Measurements from ENCODE around the gene PRDM4. TPM values are rescaled to one million over a fixed set of nuclear protein-coding genes. Genes with fewer than 3 reads are reported as not detected.

Gene PRDM4
- total and polyA plus RNA-seq, 2 of the 13 experiments (the other 11 are each of a cell fraction or from before 2014, with no cell fraction given): 9.9 to 15.3 TPM

DNA sequence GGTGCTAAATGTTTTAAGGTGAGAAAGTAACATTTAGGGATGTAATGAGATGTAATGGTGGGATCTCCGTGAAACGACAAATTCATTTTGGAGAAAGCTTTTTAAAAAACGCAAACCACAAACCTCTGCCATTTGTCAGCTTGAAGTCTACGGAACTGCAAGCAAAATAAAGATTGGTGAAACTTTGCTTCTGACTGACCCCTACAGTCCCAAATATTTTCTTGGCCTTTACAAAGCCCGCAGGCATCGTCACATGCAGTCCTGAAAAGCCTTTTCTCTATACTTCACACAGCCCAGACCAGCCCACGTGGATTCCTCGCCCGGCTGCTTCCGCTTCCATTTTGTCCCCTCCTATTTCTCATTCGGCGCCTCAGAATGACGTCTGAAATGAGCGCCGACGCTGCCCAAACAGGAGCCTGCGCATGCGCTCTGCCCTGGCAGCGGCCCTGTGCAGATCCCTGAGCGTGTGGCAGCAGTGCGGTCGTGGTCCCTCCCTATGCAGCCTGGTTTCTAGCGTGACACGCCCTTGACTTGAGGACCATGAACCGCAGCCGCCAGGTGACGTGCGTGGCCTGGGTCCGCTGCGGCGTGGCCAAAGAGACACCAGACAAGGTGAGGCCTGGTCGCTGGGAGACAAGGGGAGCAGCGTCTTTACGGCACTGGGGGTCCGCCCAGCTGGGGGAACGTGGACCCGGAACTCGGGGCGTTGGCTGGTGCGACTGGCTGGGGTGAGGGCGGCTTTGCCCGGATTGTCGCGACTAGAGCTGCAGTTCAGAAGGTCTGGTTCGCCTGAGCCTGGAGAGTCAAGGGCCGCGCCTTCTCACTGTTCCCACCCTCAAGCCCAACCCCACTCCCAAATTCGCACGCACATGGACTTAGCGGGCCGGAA, 75.3 kb downstream of the PRDM4 start, which contains the start of gene PWP1 (continued):
- TF ChIP-seq E2F2 (CRISPR knock-in tag; IDR thresholded peaks at IDR 0.05; ENCODE audit: borderline replicate concordance) (0 out of 2 replicates have a peak, but pooled peaks have one; percentile 47), ZZZ3 (CRISPR knock-in tag; IDR thresholded peaks at IDR 0.05; ENCODE audit: borderline replicate concordance) (peak; percentile 94), ZNF607 (CRISPR knock-in tag; IDR thresholded peaks at IDR 0.05; ENCODE audit: borderline replicate concordance) (peak; percentile 79), MAZ (IDR thresholded peaks at IDR 0.05; ENCODE audit: borderline replicate concordance, low read depth, low read length) (peak; percentile 87), MAZ (CRISPR knock-in tag; IDR thresholded peaks at IDR 0.05; ENCODE audit: low read depth) (peak; percentile 76), ZFAT (CRISPR knock-in tag; conservative IDR thresholded peaks at IDR 0.05) (0 out of 2 replicates have a peak, but pooled peaks have one; percentile 39), ZNF510 (CRISPR knock-in tag; IDR thresholded peaks at IDR 0.05; ENCODE audit: low read depth) (no peak), ZBTB42 (CRISPR knock-in tag; IDR thresholded peaks at IDR 0.05) (0 out of 2 replicates have a peak, but pooled peaks have one; percentile 79), NFE2L1 (CRISPR knock-in tag; IDR thresholded peaks at IDR 0.05; ENCODE audit: borderline replicate concordance) (peak; percentile 32; the same call in 1 of the 2 replicates), ZNF503 (CRISPR knock-in tag; IDR thresholded peaks at IDR 0.05) (0 out of 2 replicates have a peak, but pooled peaks have one; percentile 35), MTA1 (CRISPR knock-in tag; IDR thresholded peaks at IDR 0.05; ENCODE audit: borderline replicate concordance) (peak; percentile 66; the same call in 1 of the 2 replicates), HOXA5 (CRISPR knock-in tag; IDR thresholded peaks at IDR 0.05) (peak; percentile 94), NPAS2 (CRISPR knock-in tag; IDR thresholded peaks at IDR 0.05; ENCODE audit: borderline replicate concordance) (no peak), SIN3B (IDR thresholded peaks at IDR 0.05; ENCODE audit: low read length) (peak; percentile 74), KDM6A (CRISPR knock-in tag; IDR thresholded peaks at IDR 0.05; ENCODE audit: low read depth) (no peak), ZNF20 (CRISPR knock-in tag; IDR thresholded peaks at IDR 0.05) (0 out of 2 replicates have a peak, but pooled peaks have one; percentile 78), RFXAP (CRISPR knock-in tag; IDR thresholded peaks at IDR 0.05; ENCODE audit: borderline replicate concordance) (0 out of 2 replicates have a peak, but pooled peaks have one; percentile 65)
- TF ChIP-seq, protein P1, sequence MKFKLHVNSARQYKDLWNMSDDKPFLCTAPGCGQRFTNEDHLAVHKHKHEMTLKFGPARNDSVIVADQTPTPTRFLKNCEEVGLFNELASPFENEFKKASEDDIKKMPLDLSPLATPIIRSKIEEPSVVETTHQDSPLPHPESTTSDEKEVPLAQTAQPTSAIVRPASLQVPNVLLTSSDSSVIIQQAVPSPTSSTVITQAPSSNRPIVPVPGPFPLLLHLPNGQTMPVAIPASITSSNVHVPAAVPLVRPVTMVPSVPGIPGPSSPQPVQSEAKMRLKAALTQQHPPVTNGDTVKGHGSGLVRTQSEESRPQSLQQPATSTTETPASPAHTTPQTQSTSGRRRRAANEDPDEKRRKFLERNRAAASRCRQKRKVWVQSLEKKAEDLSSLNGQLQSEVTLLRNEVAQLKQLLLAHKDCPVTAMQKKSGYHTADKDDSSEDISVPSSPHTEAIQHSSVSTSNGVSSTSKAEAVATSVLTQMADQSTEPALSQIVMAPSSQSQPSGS (CRISPR knock-in tag; IDR thresholded peaks at IDR 0.05): peak; percentile 67; the same call in 1 of the 2 replicates
- TF ChIP-seq, protein P2, sequence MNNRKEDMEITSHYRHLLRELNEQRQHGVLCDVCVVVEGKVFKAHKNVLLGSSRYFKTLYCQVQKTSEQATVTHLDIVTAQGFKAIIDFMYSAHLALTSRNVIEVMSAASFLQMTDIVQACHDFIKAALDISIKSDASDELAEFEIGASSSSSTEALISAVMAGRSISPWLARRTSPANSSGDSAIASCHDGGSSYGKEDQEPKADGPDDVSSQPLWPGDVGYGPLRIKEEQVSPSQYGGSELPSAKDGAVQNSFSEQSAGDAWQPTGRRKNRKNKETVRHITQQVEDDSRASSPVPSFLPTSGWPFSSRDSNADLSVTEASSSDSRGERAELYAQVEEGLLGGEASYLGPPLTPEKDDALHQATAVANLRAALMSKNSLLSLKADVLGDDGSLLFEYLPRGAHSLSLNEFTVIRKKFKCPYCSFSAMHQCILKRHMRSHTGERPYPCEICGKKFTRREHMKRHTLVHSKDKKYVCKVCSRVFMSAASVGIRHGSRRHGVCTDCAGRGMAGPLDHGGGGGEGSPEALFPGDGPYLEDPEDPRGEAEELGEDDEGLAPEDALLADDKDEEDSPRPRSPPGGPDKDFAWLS (CRISPR knock-in tag; IDR thresholded peaks at IDR 0.05; ENCODE audit: borderline replicate concordance): no peak
- TF ChIP-seq, protein P3, sequence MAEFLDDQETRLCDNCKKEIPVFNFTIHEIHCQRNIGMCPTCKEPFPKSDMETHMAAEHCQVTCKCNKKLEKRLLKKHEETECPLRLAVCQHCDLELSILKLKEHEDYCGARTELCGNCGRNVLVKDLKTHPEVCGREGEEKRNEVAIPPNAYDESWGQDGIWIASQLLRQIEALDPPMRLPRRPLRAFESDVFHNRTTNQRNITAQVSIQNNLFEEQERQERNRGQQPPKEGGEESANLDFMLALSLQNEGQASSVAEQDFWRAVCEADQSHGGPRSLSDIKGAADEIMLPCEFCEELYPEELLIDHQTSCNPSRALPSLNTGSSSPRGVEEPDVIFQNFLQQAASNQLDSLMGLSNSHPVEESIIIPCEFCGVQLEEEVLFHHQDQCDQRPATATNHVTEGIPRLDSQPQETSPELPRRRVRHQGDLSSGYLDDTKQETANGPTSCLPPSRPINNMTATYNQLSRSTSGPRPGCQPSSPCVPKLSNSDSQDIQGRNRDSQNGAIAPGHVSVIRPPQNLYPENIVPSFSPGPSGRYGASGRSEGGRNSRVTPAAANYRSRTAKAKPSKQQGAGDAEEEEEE (CRISPR knock-in tag; IDR thresholded peaks at IDR 0.05; ENCODE audit: borderline replicate concordance): peak; percentile 98; the same call in 1 of the 2 replicates
